ENCODE data around the gene FAM181A.

The FAM181A gene

DNA sequence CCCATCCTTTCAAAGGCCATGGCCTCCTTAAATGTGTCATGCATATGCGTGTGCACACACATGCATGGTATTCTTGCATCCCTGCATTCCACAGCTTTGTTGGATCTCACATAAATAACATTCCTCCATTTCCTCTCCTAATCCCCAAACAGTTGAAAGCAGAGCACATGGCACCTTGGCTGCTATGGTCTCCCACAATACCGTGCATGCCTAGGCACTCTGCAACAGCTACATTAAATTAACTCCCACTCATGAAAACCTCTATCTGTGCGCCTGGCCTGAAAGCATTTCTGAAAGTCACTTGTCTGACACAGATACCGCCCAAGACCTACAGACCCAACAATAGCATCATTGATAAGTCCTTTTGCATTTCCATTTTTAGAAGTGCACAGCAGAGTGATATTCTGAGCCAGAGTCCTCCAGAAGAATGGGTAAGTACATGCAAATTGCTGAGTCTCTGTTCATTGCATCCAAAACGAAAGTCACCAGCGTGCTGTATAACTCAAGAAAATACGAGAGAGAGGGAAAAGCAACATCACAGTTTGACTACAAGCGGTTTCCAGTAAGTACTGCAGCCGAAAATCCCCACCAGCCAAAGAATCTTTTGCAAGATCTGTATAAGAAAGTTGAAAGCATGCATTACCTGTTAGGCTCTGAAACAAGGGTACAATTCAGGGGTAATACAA lies 48.8 kb downstream of the FAM181A start:
- TF ChIP-seq CTCF (IDR thresholded peaks at IDR 0.05; ENCODE audit: extremely low read depth, insufficient read depth, missing control alignments): no peak
- in situ Hi-C loops (cut with MboI; ENCODE audit: low pct_unique_long_range_greater_than_20kb, low sequenced_read_pairs, unreplicated experiment): no loop called here
- DNase-seq (ENCODE audit: low spot score): peak; percentile 82

DNA sequence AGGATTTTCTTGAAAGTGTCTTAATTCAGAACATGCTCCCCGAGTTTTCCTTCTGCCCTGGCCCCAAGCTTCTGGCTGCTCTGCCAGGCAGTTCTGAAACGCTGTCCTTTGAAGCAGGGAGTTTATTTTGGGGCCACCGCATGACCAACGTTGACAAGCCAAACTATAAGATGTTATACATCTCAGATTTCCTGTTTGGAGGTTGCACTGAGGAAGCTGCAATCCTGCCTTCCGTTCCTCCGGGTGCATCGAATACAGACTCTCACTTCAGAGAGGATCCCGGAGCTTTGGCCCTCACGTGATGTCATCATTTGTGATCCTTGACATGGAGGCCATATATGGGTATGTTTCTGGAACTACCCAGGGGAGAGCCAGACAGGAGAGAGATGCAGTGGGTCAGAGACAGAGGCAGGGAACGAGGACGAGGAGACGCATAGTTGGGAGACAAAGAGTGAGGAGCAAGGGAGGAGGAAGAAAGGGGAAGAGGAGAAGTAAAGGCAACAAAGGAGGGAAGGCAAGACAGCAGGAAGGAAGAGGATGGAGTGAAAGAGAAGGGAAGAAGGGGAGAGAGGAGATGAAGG lies 49.4 kb downstream of the FAM181A start, which contains the start of gene ASB2:
ASB2 (minus strand) TSS at position 94 of the 581 bp plus-strand sequence. CDS start 12,031 bp downstream, outside the sequence.
- no peak for DNase-seq (ENCODE audit: low spot score)
- TF ChIP-seq CTCF (IDR thresholded peaks at IDR 0.05; ENCODE audit: extremely low read depth, insufficient read depth, missing control alignments): no peak

DNA sequence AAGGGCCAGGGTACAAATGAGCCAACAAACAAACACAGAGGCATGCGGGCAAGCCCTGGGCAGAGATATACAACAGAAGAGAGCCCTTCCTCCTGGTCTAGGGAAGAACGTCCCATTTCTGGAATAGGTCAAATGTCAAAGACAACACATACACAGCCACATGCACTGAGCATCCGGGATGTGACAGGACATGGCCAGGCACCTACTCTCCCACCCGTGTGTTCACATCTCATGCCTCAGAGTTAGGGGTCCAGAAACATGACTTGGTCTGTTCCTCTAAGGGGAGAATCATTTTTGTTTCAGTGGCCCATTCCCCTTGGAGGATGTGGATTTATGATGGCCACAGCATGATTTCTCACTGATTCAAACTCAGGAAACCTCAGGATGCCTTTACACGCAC lies 50.0 kb downstream of the FAM181A start:
- in situ Hi-C loops (cut with MboI; ENCODE audit: low pct_unique_long_range_greater_than_20kb, low sequenced_read_pairs, unreplicated experiment): no loop called here
- TF ChIP-seq CTCF (IDR thresholded peaks at IDR 0.05; ENCODE audit: extremely low read depth, insufficient read depth, missing control alignments): no peak
- no peak for DNase-seq (ENCODE audit: low spot score)

More for the DNA sequence above, 49.4 kb downstream of the FAM181A start, which contains the start of gene ASB2:
- in situ Hi-C loops (cut with MboI; ENCODE audit: low pct_unique_long_range_greater_than_20kb, low sequenced_read_pairs, unreplicated experiment): no loop called here

- DNase-seq (ENCODE audit: low spot score): peak; percentile 60
- in situ Hi-C loops (cut with MboI; ENCODE audit: low pct_unique_long_range_greater_than_20kb, low sequenced_read_pairs, unreplicated experiment): no loop called here
- TF ChIP-seq CTCF (IDR thresholded peaks at IDR 0.05; ENCODE audit: extremely low read depth, insufficient read depth, missing control alignments): no peak
Measured at GRCh38 chr14:93977790-93978581, 50.8 kb downstream of the FAM181A start.

- DNase-seq (ENCODE audit: low spot score): no peak
- in situ Hi-C loops (cut with MboI; ENCODE audit: low pct_unique_long_range_greater_than_20kb, low sequenced_read_pairs, unreplicated experiment): no loop called here
- TF ChIP-seq CTCF (IDR thresholded peaks at IDR 0.05; ENCODE audit: extremely low read depth, insufficient read depth, missing control alignments): no peak
Measured at GRCh38 chr14:93978735-93979134, 51.6 kb downstream of the FAM181A start.
